GM19351 (cell line): ENCODE measurements around the gene PRKCQ.

Experiments
- ATAC-seq: cut with Tn5 transposase; IDR thresholded peaks from one replicate; pipeline ENCODE4 v1.9.1; 2021; ENCODE audit warnings: mild to moderate bottlenecking, moderate library complexity; ENCODE audit not compliant: unreplicated experiment

Gene PRKCQ

DNA sequence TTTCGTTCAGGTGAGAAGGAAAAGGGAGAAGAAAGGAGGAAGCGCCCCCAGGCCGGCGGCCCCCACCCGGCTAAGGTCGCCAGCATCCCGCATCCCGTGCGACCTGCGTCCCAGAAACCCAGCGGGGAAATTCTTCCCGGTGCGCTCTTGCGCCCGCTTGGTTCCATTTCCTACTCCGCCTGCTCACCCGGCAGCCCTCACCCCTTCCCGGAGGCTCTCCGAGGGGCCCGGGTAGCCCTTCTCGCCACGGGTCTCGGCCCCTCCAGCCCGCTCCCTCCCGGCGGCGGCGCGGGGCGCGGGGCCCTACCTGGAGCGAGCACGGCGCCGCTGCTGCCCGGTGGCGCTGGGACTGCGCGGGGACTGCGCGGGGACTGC is at the start of gene PRKCQ:
Gene PRKCQ, minus strand, starts transcription at position 373 of the 375 bp plus-strand sequence. CDS start 65,141 bp downstream, outside the sequence.
- ATAC-seq = no peak

- ATAC-seq = no peak
Observed at GRCh38 chr10:6625428-6625827, 45.4 kb upstream of the PRKCQ start.

DNA sequence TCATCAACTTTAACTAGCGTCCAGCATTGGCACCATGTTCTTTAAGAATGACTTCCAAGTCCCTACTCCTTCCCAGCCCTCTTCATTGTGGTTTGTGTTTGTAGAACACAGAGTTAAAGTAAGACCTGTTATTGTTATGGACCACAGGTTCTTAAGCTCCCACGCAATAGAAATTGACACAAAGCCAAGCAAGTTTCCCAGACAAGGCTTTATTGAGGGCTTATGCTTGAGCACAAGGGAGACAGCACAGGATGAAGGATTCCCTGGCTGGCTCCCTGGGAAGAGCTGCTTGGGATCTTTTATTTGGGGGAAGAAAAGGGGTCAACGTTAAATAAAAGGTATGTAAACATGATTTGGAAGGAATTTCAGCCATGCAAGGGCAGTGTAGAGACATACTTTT is 44.3 kb upstream of the PRKCQ start:
- ATAC-seq = no peak

- no peak for ATAC-seq
Observed at GRCh38 chr10:6622921-6623320, 42.8 kb upstream of the PRKCQ start.

DNA sequence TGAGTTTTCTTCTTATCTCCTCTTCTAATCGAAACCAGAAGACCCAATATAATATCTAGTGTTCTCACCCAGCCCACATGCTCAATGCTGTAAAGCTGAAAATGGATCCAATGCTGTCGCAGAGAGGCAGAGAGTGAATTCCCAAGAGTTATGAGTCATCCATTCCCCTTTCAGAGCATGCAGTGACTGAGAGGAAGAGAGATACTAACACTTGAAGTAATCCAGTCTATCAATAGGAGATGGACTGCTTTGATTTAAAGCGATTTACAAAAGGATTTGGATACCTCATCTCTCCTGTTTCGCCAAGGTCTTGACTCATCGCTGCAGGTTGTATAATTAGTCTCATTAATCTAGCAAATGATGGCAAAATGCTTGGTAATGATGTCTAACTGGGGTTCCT is 41.5 kb upstream of the PRKCQ start:
- no peak for ATAC-seq

GRCh38 chr10:6619660-6620059 is 39.6 kb upstream of the PRKCQ start:
- no peak for ATAC-seq

DNA sequence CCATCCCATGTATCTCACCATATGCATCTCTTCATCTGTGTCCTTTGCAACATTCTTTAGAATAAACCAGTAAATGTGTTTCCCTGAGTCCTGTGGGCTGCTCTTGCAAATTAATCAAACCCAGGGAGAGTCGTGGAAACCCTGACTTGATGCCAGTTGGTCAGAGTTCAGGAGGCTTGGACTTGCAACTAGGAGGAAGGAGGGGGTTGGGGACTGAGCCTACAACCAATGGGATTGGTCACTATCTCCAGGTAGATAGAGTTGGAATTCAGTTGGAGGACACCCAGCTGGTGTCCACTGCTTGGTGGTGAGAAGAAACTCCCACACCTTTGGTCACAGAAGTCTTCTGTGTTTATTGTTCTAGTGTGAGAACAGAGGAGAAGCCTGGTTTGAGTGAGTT is 38.3 kb upstream of the PRKCQ start:
- no peak for ATAC-seq

- no peak for ATAC-seq
Observed at GRCh38 chr10:6617309-6618076, 37.4 kb upstream of the PRKCQ start.

- ATAC-seq = no peak
Observed at GRCh38 chr10:6615971-6616370, 35.9 kb upstream of the PRKCQ start.

DNA sequence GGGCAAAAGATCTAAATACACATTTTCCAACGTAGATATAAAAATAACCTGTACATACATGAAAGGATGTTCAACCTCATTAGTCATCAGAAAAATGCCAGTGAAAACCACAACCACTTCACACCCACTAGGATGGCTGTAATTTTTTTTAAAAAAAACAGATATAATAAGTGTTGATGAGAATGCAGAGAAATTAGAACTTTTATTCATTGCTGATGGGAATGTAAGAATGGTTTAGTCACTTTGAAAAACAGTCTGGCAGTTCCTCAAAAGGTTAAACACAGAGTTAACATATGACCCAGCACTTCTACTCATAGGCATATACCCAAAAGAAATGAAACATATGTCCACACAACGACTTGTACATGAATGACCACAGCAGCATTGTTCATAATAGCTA is 32.3 kb upstream of the PRKCQ start:
- ATAC-seq = no peak

- no peak for ATAC-seq
Observed at GRCh38 chr10:6610647-6611046, 30.6 kb upstream of the PRKCQ start.

GRCh38 chr10:6609625-6610024 is 29.5 kb upstream of the PRKCQ start:
- ATAC-seq = no peak

- ATAC-seq = no peak
Observed at GRCh38 chr10:6607778-6608177, 27.7 kb upstream of the PRKCQ start.

GRCh38 chr10:6607182-6607581 is 27.1 kb upstream of the PRKCQ start:
- no peak for ATAC-seq

DNA sequence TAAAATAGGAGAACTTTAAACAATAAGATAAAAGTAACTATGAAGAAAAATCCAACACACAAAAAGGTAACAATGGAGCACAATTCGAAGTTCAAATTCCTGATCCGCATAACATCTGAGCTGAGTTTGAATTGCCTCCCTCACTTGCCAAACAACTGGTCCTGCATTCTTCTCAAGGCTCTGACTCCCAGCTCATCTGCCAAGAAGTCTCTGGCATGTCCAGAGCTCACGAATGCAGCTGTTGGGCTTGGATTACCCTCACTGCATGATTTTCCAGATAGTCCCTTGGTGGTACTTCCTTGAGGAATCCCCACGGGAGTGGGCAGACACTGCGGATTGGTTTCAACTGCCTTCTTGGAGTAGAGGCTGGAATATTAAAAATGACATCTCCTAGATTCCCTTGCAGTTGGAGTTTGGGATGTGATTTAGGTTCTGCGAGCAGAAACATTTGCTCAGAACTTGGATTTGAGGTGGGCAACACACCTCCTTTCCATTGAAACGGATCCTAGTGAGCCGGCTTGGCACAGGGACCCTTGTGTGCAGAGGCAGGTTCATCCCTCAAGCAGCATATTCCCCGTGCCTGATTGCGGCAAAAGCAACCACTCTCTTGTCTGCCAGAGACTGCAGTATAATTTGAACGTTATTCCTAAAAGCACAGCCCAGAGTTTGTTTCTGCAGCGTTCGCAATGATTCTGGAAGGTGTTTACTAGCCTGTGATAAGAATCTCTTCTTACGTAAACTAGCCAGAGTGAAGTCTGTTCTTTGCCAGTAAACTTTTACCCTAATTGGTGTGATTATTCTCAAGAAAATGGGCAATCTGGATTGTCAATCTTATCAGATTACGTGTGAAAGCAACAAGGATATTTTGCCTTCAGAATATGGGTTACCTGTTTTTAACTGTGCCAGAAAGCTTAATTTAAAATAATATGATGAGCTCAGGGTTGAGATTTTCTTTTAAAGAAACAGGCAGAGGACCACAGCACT is 23.4 kb upstream of the PRKCQ start:
- ATAC-seq = no peak

GRCh38 chr10:6602700-6603084 is 22.6 kb upstream of the PRKCQ start:
- no peak for ATAC-seq

GRCh38 chr10:6602026-6602699 is 22.1 kb upstream of the PRKCQ start:
- no peak for ATAC-seq

DNA sequence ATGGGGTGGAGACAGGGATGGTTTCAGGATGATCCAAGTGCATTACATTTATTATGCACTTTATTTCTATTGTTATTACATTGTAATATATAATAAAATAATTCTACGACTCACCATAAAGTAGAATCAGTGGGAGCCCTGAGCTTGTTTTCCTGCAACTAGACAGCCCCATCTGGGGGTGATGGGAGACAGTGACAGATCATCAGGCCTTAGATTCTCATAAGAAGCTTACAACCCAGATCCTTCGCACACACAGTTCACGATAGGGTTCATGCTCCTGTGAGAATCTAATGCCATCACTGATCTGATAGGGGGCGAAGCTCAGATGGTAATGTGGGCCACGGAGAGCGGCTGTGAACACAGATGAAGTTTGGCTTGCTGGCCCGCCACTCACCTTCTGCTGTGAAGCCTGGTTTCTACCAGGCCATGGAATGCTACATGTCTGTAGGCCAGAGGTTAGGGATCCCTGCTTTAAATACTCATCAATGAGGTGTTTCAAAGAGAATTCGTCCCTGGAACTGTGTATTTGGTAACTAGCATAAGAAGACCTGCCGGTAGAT is 21.2 kb upstream of the PRKCQ start:
- no peak for ATAC-seq

DNA sequence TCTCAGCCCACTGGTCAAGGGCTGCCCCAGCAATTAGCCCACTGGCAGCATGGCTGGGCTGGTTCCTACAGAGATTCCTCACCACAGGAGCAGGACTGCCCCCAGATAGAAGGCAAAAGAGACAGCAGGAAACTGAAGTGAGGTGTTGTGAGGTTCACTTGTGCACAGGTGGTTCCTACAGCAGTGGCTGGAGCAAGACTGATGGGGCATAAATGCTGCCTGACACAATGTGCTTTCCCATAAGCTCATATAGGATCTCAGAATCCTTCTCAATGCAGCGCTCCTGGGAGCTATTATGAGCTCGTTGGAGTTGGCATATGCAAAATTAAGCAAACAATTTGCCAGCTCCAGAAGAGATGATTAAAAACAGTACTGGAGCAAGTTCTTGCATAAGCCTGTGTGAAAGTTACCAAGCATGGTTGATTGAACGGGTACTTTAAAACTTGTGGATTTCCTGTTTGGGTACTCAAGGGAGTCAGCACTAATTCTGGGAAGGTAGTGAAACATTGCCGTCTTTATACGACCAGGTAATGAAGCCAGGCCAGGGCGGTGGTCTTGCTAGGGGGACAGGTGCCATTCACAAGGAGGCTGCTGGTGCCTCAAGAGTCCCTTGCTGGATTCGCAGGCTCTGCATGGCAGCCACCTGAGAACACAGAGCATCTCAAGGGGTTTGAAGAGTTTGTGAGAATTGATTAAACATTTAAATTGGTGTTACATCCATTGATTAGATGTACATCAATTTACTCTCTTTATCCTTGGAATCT is 20.3 kb upstream of the PRKCQ start:
- no peak for ATAC-seq

GRCh38 chr10:6598679-6599078 is 18.6 kb upstream of the PRKCQ start:
- no peak for ATAC-seq
